Measurements from ENCODE around the gene TAF10. TPM values are rescaled to one million over a fixed set of nuclear protein-coding genes. Genes with fewer than 3 reads are reported as not detected.

Gene TAF10
- total and polyA plus RNA-seq, 2 of the 13 experiments (the other 11 are each of a cell fraction or from before 2014, with no cell fraction given): 71.3 to 134 TPM

DNA sequence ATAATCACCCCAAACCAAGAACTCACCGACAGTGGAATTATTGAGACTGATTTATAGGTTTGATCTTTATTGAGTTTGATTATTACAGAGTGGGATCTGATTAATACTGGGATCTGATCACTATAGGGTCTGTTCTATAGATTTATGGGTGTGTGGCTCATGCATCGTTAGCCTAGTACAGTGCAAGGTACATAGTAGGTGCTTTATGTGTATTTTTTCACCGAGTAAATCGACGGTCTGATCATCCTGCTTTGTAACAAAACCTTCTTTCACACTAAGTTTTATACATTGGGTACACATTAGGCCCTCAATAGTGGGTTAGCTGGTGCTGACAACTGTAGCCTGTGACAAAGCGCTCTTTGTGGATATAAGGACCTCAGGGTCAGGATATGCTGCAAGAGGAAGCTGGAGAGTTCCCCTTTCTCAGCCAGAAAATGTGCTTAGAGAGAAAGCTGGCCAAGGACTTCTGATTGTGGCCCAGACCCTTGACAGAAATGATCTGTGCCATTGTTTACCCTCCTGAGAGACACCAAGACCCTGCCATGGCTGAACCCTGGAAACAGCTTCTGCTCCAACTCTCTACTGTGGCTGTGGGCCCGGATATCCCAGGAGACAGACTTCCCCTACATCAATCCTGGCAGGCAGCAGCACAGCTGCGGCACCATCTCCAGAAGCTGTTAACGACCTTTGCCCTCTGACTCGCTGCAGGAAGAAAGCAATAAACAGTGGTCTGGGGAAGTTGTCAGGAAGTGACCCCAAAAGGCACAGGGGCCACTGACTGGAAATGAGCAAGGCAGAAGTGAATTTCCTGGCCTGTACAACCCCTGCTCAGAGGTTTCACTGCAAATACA lies 23.3 kb upstream of the TAF10 start (continued):
- TF ChIP-seq, protein P1, sequence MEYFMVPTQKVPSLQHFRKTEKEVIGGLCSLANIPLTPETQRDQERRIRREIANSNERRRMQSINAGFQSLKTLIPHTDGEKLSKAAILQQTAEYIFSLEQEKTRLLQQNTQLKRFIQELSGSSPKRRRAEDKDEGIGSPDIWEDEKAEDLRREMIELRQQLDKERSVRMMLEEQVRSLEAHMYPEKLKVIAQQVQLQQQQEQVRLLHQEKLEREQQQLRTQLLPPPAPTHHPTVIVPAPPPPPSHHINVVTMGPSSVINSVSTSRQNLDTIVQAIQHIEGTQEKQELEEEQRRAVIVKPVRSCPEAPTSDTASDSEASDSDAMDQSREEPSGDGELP (IDR thresholded peaks at IDR 0.05; ENCODE audit: borderline replicate concordance, low read depth): peak; percentile 44; the same call in 1 of the 2 replicates
- TF ChIP-seq, protein P2, sequence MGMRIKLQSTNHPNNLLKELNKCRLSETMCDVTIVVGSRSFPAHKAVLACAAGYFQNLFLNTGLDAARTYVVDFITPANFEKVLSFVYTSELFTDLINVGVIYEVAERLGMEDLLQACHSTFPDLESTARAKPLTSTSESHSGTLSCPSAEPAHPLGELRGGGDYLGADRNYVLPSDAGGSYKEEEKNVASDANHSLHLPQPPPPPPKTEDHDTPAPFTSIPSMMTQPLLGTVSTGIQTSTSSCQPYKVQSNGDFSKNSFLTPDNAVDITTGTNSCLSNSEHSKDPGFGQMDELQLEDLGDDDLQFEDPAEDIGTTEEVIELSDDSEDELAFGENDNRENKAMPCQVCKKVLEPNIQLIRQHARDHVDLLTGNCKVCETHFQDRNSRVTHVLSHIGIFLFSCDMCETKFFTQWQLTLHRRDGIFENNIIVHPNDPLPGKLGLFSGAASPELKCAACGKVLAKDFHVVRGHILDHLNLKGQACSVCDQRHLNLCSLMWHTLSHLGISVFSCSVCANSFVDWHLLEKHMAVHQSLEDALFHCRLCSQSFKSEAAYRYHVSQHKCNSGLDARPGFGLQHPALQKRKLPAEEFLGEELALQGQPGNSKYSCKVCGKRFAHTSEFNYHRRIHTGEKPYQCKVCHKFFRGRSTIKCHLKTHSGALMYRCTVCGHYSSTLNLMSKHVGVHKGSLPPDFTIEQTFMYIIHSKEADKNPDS (CRISPR knock-in tag; IDR thresholded peaks at IDR 0.05): no peak
- TF ChIP-seq ZFP82 (CRISPR knock-in tag; IDR thresholded peaks at IDR 0.05; ENCODE audit: borderline replicate concordance) (no peak), JUN (CRISPR knock-in tag; IDR thresholded peaks at IDR 0.05) (no peak), MYC (CRISPR knock-in tag; IDR thresholded peaks at IDR 0.05; ENCODE audit: borderline replicate concordance) (no peak), KLF15 (CRISPR knock-in tag; IDR thresholded peaks at IDR 0.05; ENCODE audit: borderline replicate concordance) (no peak), FOXA1 (IDR thresholded peaks at IDR 0.05) (no peak), FOXA1 (CRISPR knock-in tag; IDR thresholded peaks at IDR 0.05) (no peak), ZNF180 (CRISPR knock-in tag; IDR thresholded peaks at IDR 0.05; ENCODE audit: borderline replicate concordance, low read depth) (no peak), ZSCAN31 (CRISPR knock-in tag; IDR thresholded peaks at IDR 0.05; ENCODE audit: low read depth) (no peak), NR2C2 (CRISPR knock-in tag; IDR thresholded peaks at IDR 0.05; ENCODE audit: borderline replicate concordance) (peak; percentile 27; the same call in 1 of the 2 replicates), HOXA5 (CRISPR knock-in tag; IDR thresholded peaks at IDR 0.05) (no peak)
- TF ChIP-seq, protein P3, sequence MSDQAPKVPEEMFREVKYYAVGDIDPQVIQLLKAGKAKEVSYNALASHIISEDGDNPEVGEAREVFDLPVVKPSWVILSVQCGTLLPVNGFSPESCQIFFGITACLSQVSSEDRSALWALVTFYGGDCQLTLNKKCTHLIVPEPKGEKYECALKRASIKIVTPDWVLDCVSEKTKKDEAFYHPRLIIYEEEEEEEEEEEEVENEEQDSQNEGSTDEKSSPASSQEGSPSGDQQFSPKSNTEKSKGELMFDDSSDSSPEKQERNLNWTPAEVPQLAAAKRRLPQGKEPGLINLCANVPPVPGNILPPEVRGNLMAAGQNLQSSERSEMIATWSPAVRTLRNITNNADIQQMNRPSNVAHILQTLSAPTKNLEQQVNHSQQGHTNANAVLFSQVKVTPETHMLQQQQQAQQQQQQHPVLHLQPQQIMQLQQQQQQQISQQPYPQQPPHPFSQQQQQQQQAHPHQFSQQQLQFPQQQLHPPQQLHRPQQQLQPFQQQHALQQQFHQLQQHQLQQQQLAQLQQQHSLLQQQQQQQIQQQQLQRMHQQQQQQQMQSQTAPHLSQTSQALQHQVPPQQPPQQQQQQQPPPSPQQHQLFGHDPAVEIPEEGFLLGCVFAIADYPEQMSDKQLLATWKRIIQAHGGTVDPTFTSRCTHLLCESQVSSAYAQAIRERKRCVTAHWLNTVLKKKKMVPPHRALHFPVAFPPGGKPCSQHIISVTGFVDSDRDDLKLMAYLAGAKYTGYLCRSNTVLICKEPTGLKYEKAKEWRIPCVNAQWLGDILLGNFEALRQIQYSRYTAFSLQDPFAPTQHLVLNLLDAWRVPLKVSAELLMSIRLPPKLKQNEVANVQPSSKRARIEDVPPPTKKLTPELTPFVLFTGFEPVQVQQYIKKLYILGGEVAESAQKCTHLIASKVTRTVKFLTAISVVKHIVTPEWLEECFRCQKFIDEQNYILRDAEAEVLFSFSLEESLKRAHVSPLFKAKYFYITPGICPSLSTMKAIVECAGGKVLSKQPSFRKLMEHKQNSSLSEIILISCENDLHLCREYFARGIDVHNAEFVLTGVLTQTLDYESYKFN (CRISPR knock-in tag; conservative IDR thresholded peaks at IDR 0.05): peak; percentile 71
- TF ChIP-seq, protein P4, sequence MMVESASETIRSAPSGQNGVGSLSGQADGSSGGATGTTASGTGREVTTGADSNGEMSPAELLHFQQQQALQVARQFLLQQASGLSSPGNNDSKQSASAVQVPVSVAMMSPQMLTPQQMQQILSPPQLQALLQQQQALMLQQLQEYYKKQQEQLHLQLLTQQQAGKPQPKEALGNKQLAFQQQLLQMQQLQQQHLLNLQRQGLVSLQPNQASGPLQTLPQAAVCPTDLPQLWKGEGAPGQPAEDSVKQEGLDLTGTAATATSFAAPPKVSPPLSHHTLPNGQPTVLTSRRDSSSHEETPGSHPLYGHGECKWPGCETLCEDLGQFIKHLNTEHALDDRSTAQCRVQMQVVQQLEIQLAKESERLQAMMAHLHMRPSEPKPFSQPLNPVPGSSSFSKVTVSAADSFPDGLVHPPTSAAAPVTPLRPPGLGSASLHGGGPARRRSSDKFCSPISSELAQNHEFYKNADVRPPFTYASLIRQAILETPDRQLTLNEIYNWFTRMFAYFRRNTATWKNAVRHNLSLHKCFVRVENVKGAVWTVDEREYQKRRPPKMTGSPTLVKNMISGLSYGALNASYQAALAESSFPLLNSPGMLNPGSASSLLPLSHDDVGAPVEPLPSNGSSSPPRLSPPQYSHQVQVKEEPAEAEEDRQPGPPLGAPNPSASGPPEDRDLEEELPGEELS (CRISPR knock-in tag; IDR thresholded peaks at IDR 0.05): no peak
- TF ChIP-seq, protein P5, sequence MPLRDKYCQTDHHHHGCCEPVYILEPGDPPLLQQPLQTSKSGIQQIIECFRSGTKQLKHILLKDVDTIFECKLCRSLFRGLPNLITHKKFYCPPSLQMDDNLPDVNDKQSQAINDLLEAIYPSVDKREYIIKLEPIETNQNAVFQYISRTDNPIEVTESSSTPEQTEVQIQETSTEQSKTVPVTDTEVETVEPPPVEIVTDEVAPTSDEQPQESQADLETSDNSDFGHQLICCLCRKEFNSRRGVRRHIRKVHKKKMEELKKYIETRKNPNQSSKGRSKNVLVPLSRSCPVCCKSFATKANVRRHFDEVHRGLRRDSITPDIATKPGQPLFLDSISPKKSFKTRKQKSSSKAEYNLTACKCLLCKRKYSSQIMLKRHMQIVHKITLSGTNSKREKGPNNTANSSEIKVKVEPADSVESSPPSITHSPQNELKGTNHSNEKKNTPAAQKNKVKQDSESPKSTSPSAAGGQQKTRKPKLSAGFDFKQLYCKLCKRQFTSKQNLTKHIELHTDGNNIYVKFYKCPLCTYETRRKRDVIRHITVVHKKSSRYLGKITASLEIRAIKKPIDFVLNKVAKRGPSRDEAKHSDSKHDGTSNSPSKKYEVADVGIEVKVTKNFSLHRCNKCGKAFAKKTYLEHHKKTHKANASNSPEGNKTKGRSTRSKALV (CRISPR knock-in tag; IDR thresholded peaks at IDR 0.05): no peak
- TF ChIP-seq, protein P6, sequence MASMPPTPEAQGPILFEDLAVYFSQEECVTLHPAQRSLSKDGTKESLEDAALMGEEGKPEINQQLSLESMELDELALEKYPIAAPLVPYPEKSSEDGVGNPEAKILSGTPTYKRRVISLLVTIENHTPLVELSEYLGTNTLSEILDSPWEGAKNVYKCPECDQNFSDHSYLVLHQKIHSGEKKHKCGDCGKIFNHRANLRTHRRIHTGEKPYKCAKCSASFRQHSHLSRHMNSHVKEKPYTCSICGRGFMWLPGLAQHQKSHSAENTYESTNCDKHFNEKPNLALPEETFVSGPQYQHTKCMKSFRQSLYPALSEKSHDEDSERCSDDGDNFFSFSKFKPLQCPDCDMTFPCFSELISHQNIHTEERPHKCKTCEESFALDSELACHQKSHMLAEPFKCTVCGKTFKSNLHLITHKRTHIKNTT (CRISPR knock-in tag; IDR thresholded peaks at IDR 0.05): no peak

Data from HepG2 (cell line).